ENCODE results near the gene SWT1.
A peak's percentile ranks its signal among the peaks of the same experiment; 100 is the strongest.
"Not testable (repeated sequence)": the region's sequence is repeated elsewhere in the genome, so short reads cannot be mapped to it uniquely, and the experiment has no call there.

SWT1 gene

DNA sequence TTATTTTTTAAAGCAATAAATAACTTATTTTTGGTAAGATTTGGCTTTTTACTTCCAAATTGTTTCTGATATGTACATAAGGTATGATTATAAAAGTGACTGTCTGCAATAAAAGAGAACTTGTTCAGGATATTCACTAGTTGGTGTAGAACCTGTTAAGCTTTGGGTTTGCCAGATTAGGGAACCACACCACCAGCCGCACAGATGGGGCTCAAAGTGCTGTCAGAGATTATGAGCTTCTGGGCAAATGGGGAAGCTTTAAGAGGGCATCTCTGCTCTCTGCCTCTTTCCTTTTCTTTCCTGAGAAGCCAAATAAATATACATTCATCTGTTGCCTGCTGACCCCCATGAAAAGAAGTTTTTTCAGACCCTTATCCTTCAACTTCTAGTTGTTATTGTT is 134.7 kb downstream of the SWT1 start:
- DNase-seq: no peak

DNA sequence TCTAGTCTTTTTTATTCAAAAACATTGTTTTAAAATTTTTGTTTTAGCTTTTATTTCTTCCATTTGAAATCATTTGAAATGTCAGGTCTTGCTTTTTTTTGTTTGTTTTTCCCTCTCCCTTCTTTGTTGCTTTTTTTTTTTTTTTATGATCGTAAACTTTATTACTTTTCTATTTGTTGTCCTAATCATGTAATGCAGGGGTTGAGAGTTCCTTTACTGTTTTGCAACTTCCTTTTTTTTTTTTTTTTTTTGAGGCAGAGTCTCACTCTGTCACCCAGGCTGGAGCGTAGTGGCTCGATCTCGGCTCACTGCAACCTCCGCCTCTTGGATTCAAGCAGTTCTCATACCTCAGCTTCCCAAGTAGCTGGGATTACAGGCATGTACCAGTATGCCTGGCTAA is 135.3 kb downstream of the SWT1 start:
- DNase-seq: no peak

DNA sequence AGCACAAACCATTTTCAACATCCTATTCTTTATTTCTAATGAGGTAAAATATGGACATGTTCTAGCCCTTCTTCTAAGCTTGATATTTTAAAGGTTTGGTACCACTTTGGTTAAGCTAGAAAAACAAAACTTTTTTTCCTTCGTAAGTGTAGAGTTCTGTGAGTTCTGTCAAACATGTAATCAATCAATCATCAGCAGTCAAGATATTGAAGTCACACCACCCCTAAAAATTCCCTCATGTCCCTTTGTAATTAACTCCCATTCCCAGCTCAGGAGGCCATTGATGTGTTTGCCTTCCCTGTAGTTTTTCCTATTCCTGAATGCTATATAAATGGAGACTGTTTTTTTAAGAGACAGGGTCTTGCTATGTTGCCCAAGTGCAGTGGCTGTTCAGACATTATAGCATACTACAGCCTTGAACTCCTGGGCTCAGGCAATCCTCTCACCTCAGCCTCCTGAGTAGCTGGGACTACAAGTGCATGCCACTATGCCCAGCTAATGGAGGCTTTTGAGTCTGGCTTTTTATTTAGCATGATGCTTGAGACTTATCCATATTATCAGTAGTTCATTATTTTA is 137.1 kb downstream of the SWT1 start:
- no peak for DNase-seq

- DNase-seq: no peak
Measured at GRCh38 chr1:185295091-185295490, 138.1 kb downstream of the SWT1 start.

- DNase-seq: no peak
Measured at GRCh38 chr1:185297982-185298381, 141.0 kb downstream of the SWT1 start.

DNA sequence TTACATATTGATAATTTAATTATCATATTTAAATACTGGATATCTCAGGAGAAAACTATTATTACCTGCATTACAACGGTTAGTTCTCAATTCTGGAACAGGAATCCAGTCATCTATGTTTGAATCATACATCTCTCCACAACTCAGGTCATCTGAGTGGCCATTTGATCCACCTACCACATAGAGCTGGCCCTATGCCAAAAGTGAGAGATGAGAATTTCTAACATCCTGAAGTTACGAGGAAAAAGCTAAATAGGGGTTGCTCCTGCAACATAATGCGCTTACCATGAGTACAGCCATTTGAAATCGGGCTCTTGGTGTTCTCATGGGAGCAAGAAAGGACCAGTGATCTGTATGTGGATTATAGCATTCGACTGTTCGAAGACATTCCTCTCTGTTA is 143.2 kb downstream of the SWT1 start:
- DNase-seq: no peak

DNA sequence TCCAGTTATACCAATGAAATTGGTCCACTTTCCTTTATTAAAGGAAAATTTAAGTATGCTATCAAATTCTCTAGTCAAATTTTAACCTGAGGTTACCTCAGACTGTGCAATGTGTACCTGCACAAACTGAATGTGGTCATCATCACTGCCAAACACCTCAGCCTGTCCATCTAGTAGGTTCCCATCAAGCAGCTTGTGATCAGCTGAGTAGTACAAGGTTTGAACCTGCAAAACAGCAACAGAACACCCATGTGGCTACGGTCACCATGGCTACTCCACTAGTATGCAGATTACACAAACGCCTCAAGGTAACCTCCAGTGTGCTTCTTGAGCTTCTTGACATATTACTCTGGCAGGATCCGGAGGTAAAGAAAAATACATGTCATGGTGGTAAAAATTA is 148.5 kb downstream of the SWT1 start:
- no peak for DNase-seq

- DNase-seq: no peak
Measured at GRCh38 chr1:185308126-185308525, 151.2 kb downstream of the SWT1 start.

- DNase-seq: no peak
Measured at GRCh38 chr1:185309566-185309965, 152.6 kb downstream of the SWT1 start.

- no peak for DNase-seq
Measured at GRCh38 chr1:185311589-185312225, 154.7 kb downstream of the SWT1 start.

DNA sequence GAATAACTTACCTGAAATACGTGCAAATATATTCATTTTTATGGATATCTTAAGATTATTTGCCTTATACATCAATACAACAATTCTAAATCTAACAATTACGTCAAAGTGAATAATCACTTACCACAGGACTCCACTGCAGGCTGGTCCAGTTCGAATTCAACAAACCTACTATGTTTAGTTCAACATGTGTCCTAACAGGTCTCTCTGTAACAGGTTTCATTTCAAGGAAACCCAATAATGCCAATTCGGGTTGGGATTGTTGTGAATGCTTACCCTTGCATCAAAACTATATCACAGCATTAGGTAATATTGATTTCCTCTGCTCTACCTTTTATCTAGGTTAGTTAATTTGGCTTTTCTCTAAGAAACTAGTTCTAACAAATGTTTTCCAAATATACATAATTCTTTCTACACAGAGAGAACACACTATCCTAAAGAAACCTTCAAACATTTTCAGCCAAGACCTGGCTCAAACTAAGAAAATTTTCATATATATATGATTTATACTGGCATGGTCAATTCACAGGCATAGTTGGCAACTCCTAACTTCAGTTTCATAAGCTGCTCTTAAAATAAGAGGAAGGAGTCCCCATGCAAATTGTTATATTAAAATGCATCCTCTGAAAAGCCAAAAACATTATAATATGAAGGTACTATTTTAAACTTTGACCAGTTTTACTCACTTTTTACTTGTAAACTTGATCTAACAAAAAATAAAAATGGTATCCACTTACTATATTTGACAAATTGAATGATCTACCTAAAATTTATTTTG is 155.6 kb downstream of the SWT1 start:
- DNase-seq: no peak

DNA sequence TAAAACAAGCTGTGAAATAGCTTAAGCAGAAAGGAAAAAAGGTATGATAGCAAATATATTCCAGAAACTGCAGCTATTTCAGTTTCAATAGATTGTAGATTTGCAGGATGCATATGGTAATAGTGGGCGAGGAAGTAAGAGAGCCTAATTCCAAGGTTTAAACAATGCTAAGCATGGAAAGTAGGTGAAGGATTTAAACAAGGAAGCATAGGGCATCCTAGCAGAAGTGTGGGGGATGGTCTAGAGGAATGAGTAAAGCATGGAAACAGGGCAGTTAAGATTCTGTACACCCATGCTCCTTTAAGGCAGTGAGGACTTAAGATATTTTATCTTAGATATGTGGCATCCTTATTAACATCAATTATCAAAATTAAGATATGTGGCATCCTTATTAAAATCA is 157.4 kb downstream of the SWT1 start:
- no peak for DNase-seq

DNA sequence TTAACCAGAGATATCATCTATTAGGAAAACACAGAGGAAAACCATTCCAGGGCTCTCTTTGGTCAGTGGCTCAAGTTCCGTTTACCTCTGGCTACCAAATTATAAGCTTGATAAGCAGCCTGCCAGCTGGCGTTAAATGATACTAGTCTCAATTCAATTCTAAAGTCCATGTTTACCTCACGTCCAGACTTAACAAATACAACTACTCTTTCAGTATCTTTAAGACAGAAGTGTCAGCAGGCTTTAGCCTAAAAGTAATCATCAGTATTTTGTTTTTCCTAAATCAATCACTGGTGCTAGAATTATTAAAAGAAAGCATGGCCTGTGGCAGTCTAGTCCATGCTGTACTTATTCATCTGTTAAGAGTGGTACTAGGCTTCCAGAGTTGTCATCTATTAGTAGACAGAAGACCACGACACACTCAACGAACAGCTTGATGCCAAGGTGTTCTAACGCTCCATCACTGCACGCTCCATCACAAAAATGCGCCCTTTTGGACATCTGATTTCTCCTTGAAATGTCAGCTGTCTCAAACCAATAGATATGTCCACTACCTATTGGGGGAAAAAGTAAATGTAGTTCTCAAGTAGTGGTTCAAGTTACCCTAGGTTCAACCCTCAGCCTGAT is 158.6 kb downstream of the SWT1 start:
- DNase-seq: no peak

GRCh38 chr1:185316163-185317033 is 159.4 kb downstream of the SWT1 start:
- peak; percentile 94 for DNase-seq

DNA sequence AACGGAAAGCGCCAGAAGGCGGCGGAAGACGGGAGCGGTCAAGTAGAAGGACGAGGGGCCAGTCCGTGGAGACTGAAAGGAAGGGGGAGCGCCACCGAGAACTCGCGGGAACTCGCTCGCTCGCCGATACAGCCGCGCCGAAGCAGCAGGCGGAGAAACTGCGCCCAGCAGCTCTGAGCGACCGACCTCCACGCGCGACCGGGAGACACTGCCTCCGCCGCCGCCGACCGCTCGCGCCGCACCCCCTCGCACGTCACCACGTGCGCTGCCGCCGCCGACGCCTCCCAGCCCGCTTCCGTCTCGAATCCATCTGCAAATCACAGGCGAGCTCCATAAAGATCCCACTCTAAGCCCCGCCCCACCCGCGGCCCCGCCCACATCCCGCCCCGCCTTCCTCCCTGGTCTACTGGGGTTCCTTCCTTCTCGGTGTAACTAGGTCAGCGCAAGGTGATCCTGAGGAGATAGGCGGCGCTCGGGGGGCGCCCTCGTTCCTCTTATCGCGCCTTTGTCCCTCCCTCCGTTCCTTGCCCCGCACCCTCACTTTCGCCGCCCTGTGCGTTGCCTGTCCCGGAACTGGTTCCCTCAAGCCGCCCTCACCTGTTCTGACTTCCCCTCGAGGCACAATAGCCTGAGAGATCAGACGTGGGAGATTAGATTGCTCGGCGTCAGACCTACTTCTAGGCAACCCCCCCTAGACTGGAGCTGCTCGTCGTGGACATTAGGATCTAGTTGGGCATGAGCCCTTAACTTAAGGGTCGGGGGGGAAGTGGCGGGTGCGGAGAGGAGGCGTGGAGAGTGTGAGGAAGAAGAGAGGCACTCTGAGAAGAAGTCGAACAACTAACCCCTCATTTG is 160.3 kb downstream of the SWT1 start, which contains the start of gene IVNS1ABP:
IVNS1ABP (minus strand) TSS at position 210 of the 852 bp plus-strand sequence. CDS start 7,750 bp downstream, outside the sequence.
- DNase-seq: peak; percentile 93

DNA sequence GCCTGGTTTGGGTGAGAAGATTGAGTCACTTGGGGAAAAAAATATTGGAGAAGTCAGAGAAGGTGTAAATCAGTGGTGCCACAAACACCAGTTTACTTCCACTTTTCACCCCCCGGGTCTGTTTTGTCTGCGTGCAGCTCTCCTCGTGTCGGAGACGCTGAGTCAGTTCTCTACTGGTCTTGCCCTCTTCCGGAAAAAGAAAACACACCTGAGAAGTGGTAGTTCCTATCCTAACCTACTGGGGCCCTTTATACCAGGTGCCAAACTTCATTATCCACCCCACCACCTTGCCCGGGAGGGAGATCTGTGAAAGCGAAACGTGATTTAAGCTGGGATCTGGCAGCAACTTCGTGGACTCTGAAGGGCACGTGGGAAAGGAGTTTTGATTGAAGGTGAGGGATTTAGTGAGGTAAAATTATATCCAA is 160.9 kb downstream of the SWT1 start:
- peak; percentile 73 for DNase-seq

GRCh38 chr1:185318431-185319138 is 161.6 kb downstream of the SWT1 start:
- DNase-seq: no peak

GRCh38 chr1:185319139-185319475 is 162.1 kb downstream of the SWT1 start:
- no peak for DNase-seq

- DNase-seq: not testable (repeated sequence)
Measured at GRCh38 chr1:185321104-185321503, 164.1 kb downstream of the SWT1 start.

DNA sequence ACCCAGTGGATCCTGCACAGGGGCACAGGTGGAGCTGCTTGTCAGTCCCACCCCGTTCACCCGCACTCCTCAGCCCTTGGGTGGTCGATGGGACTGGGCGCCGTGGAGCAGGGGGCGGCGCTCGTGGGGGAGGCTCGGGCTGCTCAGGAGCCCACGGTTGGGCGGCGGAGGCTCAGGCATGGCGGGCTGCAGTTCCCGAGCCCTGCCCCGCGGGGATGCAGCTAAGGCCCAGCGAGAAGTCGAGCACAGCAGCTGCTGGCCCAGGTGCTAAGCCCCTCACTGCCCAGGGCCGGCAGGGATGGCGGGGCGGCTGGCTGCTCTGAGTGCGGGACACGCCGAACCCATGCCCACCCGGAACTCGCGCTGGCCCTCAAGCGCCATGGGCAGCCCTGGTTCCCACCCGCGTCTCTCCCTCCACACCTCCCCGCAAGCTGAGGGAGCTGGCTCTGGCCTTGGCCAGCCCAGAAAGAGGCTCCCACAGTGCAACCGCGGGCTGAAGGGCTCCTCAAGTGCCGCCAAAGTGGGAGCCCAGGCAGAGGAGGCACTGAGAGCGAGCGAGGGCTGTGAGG is 164.8 kb downstream of the SWT1 start:
- DNase-seq: not testable (repeated sequence)

DNA sequence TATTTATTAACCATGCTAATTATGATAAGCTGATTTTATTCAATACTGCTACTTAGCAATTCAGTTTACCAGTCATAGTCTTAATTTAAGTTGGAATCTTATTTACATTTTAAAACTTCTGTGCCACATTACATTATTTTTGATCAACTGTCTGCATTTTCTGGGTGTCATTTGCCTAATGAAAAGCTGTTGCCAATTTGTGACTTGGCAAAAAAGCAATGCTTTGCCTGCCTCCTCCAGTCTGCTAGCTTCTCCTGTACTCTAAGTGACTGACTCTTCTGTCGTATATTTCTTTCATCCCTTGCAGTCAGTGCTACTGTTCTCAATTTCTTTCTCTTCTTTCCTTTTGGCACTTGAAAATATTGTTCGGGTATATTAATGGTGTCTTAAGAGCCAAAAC is 165.7 kb downstream of the SWT1 start:
- no peak for DNase-seq

Measured in activated naive CD4-positive, alpha-beta T cell treated with anti-CD3 and anti-CD28 coated beads, Interleukin-2, amount 50 U/mL, for 16 hours (primary cell).